ENCODE data around the gene SPACA5. TPM values are rescaled to one million over a fixed set of nuclear protein-coding genes. Genes with fewer than 3 reads are reported as not detected.
"Not testable (repeated sequence)": the region's sequence is repeated elsewhere in the genome, so short reads cannot be mapped to it uniquely, and the experiment has no call there.

Gene SPACA5
- total RNA-seq, 1 donor from 2014 or later = not detected

GRCh38 chrX:48030237-48030636, 23.4 kb downstream of the SPACA5 start:
- DNase-seq (ENCODE audit: low spot score) = no peak
- Mint-ChIP-seq H3K27me3 (ENCODE audit: low read depth) (no peaks in the 10 kb centered on the region), H3K4me1 (ENCODE audit: low read depth) (peaks cover 9% of the 10 kb centered on the region), H3K4me3 (ENCODE audit: unreplicated experiment) (no peak overlapping the region), H3K27ac (ENCODE audit: unreplicated experiment) (no peak overlapping the region), H3K9me3 (ENCODE audit: low read depth) (peaks cover 14% of the 10 kb centered on the region), H3K36me3 (ENCODE audit: low read depth) (no peaks in the 10 kb centered on the region)
- TF ChIP-seq CTCF (IDR thresholded peaks at IDR 0.05) = no peak

GRCh38 chrX:48030641-48031173, 23.9 kb downstream of the SPACA5 start:
- DNase-seq (ENCODE audit: low spot score); H3K27ac Mint-ChIP-seq (ENCODE audit: unreplicated experiment); H3K36me3 Mint-ChIP-seq (ENCODE audit: low read depth); H3K27me3 Mint-ChIP-seq (ENCODE audit: low read depth); H3K4me1 Mint-ChIP-seq (ENCODE audit: low read depth); H3K4me3 Mint-ChIP-seq (ENCODE audit: unreplicated experiment): not testable (repeated sequence)
- H3K9me3 Mint-ChIP-seq (ENCODE audit: low read depth) = peaks cover 14% of the 10 kb centered on the region

GRCh38 chrX:48035891-48036290, 29.1 kb downstream of the SPACA5 start:
- TF ChIP-seq CTCF (IDR thresholded peaks at IDR 0.05) = no peak
- Mint-ChIP-seq H3K36me3 (ENCODE audit: low read depth) (peaks cover 2% of the 10 kb centered on the region), H3K4me1 (ENCODE audit: low read depth) (no peaks in the 10 kb centered on the region), H3K9me3 (ENCODE audit: low read depth) (peaks cover 14% of the 10 kb centered on the region), H3K27ac (ENCODE audit: unreplicated experiment) (no peak overlapping the region), H3K27me3 (ENCODE audit: low read depth) (no peaks in the 10 kb centered on the region), H3K4me3 (ENCODE audit: unreplicated experiment) (no peak overlapping the region)
- no peak for DNase-seq (ENCODE audit: low spot score)

- Mint-ChIP-seq H3K36me3 (ENCODE audit: low read depth) (peaks cover 2% of the 10 kb centered on the region), H3K4me3 (ENCODE audit: unreplicated experiment) (no peak overlapping the region), H3K9me3 (ENCODE audit: low read depth) (peaks cover 13% of the 10 kb centered on the region), H3K27me3 (ENCODE audit: low read depth) (no peaks in the 10 kb centered on the region), H3K4me1 (ENCODE audit: low read depth) (peaks cover 7% of the 10 kb centered on the region), H3K27ac (ENCODE audit: unreplicated experiment) (no peak overlapping the region)
- TF ChIP-seq CTCF (IDR thresholded peaks at IDR 0.05) = no peak
- no peak for DNase-seq (ENCODE audit: low spot score)
Measured at GRCh38 chrX:48043056-48043455, 36.3 kb downstream of the SPACA5 start.

GRCh38 chrX:48045410-48046311, 38.9 kb downstream of the SPACA5 start:
- no peak for TF ChIP-seq CTCF (IDR thresholded peaks at IDR 0.05)
- Mint-ChIP-seq H3K27me3 (ENCODE audit: low read depth) (no peaks in the 10 kb centered on the region), H3K4me3 (ENCODE audit: unreplicated experiment) (no peak overlapping the region), H3K36me3 (ENCODE audit: low read depth) (no peaks in the 10 kb centered on the region), H3K9me3 (ENCODE audit: low read depth) (peaks cover 20% of the 10 kb centered on the region), H3K4me1 (ENCODE audit: low read depth) (peaks cover 7% of the 10 kb centered on the region), H3K27ac (ENCODE audit: unreplicated experiment) (no peak overlapping the region)
- no peak for DNase-seq (ENCODE audit: low spot score)

Data from chondrocyte (in vitro differentiated cells).